ENCODE results near the gene NCK1. TPM values are rescaled to one million over a fixed set of nuclear protein-coding genes. Genes with fewer than 3 reads are reported as not detected.

NCK1 gene
- total and polyA plus RNA-seq, 2 of the 13 experiments (the other 11 are each of a cell fraction or from before 2014, with no cell fraction given), result 14.7 to 30.4 TPM

DNA sequence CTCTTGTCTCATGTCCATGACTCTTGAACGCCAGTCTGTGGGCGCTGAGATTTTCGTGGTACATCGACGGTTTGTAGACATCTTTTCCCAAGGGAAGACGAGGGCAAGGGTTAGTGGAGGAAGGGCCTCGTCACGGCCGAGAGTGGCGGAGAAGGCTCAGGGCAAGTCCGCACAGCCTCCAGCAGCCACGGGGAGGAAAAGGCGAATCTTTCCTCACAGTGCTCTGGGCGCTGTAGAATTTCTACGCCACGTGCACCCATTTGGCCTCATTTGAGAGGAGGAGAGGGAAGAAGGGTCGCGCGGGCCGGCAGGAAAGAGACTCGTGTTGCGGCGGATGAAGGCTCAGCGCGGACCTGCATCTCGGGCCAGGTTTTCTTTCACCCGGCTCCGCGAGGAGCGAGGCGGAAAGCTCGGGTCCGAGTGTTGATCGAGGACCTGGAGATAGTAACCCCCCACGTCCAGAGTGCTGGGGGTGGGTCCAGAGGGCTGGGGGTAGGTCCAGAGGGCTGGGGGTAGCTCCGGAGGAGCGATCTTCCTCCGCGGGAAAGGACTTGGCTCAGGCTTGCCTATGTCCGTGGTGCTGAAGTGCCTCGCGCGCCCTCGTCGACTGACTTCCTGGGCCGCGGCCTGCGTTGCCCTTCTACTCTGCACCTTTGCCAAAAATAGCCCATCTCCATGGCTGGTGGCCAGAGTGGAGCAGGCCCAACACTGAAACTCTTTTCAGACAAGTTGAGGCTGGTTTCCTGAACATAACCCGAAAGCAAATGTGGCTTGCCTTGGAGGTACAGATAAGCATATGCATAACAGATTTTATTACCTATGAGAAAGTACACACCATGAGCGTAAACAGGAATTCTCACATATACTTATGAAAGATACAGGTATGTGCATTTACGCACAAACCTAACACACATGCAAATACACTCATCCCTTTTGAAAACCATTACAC, 42.0 kb upstream of the NCK1 start (continued):
- TF ChIP-seq HES4 (CRISPR knock-in tag; IDR thresholded peaks at IDR 0.05; ENCODE audit: borderline replicate concordance) (peak; percentile 68; the same call in 1 of the 2 replicates), ZNF326 (CRISPR knock-in tag; IDR thresholded peaks at IDR 0.05; ENCODE audit: borderline replicate concordance) (no peak), SMC3 (IDR thresholded peaks at IDR 0.05; ENCODE audit: low read length) (no peak), HNF4G (IDR thresholded peaks at IDR 0.05; ENCODE audit: borderline replicate concordance, low read depth, low read length) (no peak), HNF4G (CRISPR knock-in tag; IDR thresholded peaks at IDR 0.05; ENCODE audit: borderline replicate concordance, low read depth) (no peak), SMAD9 (CRISPR knock-in tag; IDR thresholded peaks at IDR 0.05) (no peak), ZNF501 (CRISPR knock-in tag; IDR thresholded peaks at IDR 0.05) (peak; percentile 88), ZFP1 (CRISPR knock-in tag; IDR thresholded peaks at IDR 0.05) (no peak), MYC (CRISPR knock-in tag; IDR thresholded peaks at IDR 0.05; ENCODE audit: borderline replicate concordance) (peak; percentile 61), ZNF674 (CRISPR knock-in tag; IDR thresholded peaks at IDR 0.05; ENCODE audit: low read depth) (no peak), HCFC1 (IDR thresholded peaks at IDR 0.05; ENCODE audit: low read depth, low read length) (no peak), STAT5B (CRISPR knock-in tag; IDR thresholded peaks at IDR 0.05) (no peak), YY1 (IDR thresholded peaks at IDR 0.05; ENCODE audit: insufficient read depth, insufficient replicate concordance, low read depth, low read length) (no peak), RBM22 (optimal IDR thresholded peaks at IDR 0.05; ENCODE audit: low read length) (no peak), ZNF678 (CRISPR knock-in tag; IDR thresholded peaks at IDR 0.05) (peak; percentile 58; the same call in 1 of the 2 replicates), SMYD3 (CRISPR knock-in tag; IDR thresholded peaks at IDR 0.05) (no peak), ZBTB21 (CRISPR knock-in tag; IDR thresholded peaks at IDR 0.05) (no peak)
- TF ChIP-seq, protein P1, sequence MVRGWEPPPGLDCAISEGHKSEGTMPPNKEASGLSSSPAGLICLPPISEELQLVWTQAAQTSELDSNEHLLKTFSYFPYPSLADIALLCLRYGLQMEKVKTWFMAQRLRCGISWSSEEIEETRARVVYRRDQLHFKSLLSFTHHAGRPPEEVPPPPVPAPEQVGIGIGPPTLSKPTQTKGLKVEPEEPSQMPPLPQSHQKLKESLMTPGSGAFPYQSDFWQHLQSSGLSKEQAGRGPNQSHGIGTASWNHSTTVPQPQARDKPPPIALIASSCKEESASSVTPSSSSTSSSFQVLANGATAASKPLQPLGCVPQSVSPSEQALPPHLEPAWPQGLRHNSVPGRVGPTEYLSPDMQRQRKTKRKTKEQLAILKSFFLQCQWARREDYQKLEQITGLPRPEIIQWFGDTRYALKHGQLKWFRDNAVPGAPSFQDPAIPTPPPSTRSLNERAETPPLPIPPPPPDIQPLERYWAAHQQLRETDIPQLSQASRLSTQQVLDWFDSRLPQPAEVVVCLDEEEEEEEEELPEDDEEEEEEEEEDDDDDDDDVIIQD (CRISPR knock-in tag; IDR thresholded peaks at IDR 0.05; ENCODE audit: low read depth), result no peak
- TF ChIP-seq, protein P2, sequence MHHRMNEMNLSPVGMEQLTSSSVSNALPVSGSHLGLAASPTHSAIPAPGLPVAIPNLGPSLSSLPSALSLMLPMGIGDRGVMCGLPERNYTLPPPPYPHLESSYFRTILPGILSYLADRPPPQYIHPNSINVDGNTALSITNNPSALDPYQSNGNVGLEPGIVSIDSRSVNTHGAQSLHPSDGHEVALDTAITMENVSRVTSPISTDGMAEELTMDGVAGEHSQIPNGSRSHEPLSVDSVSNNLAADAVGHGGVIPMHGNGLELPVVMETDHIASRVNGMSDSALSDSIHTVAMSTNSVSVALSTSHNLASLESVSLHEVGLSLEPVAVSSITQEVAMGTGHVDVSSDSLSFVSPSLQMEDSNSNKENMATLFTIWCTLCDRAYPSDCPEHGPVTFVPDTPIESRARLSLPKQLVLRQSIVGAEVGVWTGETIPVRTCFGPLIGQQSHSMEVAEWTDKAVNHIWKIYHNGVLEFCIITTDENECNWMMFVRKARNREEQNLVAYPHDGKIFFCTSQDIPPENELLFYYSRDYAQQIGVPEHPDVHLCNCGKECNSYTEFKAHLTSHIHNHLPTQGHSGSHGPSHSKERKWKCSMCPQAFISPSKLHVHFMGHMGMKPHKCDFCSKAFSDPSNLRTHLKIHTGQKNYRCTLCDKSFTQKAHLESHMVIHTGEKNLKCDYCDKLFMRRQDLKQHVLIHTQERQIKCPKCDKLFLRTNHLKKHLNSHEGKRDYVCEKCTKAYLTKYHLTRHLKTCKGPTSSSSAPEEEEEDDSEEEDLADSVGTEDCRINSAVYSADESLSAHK (CRISPR knock-in tag; IDR thresholded peaks at IDR 0.05; ENCODE audit: borderline replicate concordance), result no peak
- TF ChIP-seq, protein P3, sequence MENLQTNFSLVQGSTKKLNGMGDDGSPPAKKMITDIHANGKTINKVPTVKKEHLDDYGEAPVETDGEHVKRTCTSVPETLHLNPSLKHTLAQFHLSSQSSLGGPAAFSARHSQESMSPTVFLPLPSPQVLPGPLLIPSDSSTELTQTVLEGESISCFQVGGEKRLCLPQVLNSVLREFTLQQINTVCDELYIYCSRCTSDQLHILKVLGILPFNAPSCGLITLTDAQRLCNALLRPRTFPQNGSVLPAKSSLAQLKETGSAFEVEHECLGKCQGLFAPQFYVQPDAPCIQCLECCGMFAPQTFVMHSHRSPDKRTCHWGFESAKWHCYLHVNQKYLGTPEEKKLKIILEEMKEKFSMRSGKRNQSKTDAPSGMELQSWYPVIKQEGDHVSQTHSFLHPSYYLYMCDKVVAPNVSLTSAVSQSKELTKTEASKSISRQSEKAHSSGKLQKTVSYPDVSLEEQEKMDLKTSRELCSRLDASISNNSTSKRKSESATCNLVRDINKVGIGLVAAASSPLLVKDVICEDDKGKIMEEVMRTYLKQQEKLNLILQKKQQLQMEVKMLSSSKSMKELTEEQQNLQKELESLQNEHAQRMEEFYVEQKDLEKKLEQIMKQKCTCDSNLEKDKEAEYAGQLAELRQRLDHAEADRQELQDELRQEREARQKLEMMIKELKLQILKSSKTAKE (CRISPR knock-in tag; IDR thresholded peaks at IDR 0.05; ENCODE audit: borderline replicate concordance), result no peak
- TF ChIP-seq, protein P4, sequence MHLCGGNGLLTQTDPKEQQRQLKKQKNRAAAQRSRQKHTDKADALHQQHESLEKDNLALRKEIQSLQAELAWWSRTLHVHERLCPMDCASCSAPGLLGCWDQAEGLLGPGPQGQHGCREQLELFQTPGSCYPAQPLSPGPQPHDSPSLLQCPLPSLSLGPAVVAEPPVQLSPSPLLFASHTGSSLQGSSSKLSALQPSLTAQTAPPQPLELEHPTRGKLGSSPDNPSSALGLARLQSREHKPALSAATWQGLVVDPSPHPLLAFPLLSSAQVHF (CRISPR knock-in tag; IDR thresholded peaks at IDR 0.05), result no peak
- TF ChIP-seq, protein P5, sequence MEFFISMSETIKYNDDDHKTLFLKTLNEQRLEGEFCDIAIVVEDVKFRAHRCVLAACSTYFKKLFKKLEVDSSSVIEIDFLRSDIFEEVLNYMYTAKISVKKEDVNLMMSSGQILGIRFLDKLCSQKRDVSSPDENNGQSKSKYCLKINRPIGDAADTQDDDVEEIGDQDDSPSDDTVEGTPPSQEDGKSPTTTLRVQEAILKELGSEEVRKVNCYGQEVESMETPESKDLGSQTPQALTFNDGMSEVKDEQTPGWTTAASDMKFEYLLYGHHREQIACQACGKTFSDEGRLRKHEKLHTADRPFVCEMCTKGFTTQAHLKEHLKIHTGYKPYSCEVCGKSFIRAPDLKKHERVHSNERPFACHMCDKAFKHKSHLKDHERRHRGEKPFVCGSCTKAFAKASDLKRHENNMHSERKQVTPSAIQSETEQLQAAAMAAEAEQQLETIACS (CRISPR knock-in tag; IDR thresholded peaks at IDR 0.05), result peak; percentile 29; the same call in 1 of the 2 replicates
